ENCODE data around the gene NKD2.
"Not testable (repeated sequence)": the region's sequence is repeated elsewhere in the genome, so short reads cannot be mapped to it uniquely, and the experiment has no call there.

NKD2 gene

GRCh38 chr5:979100-979817 lies 29.3 kb upstream of the NKD2 start:
- no peak for DNase-seq

DNA sequence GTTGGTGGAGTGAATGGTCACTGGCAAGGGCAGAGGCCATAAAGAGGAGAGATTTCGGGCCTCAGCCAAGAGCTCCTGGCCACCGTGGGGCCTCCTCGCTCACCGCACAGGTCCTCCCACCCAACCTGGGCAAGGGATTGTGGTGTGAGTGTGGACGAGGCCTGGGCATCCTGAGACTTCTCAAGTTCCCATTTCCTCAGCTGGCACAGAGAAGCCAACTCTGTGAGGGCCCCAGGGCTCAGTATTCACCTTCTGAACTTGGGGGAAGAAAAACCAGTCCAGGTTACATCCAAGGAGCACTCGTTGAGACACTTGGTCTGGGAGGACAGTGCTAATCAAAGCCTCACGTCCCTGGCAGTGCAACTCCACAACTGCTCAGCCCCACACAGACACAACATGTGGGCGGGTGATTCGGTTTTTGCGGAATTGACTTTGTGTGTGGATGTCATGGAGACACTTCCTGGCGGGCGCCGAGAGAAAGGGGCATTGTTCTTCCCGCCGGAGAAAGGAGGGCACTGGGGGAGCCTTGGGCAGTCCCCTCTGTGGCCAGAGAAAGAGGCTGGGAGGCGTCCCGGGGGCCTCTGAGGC lies 28.5 kb upstream of the NKD2 start:
- DNase-seq: no peak

GRCh38 chr5:980966-981365 lies 27.6 kb upstream of the NKD2 start:
- no peak for DNase-seq

- DNase-seq: no peak
Observed at GRCh38 chr5:981456-981855, 27.1 kb upstream of the NKD2 start.

GRCh38 chr5:982377-983237 lies 26.0 kb upstream of the NKD2 start:
- no peak for DNase-seq

- DNase-seq: no peak
Observed at GRCh38 chr5:983238-983524, 25.4 kb upstream of the NKD2 start.

GRCh38 chr5:983568-983967 lies 25.0 kb upstream of the NKD2 start:
- DNase-seq: no peak

DNA sequence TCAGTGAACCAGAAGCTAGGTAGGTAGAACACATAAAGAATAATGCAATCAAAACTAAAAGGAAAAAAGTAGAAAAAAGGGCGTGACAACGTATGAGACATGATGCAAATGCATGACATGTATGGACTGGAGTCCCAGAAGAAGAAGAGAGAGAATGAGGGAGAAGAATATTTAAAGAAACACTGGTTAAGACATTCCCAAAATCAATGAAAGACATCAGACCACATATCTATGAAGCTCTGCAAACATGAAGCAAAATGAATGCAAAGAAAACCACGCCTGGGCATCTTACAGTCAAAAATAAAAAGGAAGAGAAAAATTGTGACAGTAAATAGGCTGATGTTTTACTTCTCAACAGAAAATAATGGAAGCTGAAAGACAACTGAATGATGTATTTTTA lies 23.8 kb upstream of the NKD2 start:
- DNase-seq: no peak

GRCh38 chr5:987761-988160 lies 20.8 kb upstream of the NKD2 start:
- DNase-seq: no peak

- DNase-seq: no peak
Observed at GRCh38 chr5:988322-988721, 20.3 kb upstream of the NKD2 start.

DNA sequence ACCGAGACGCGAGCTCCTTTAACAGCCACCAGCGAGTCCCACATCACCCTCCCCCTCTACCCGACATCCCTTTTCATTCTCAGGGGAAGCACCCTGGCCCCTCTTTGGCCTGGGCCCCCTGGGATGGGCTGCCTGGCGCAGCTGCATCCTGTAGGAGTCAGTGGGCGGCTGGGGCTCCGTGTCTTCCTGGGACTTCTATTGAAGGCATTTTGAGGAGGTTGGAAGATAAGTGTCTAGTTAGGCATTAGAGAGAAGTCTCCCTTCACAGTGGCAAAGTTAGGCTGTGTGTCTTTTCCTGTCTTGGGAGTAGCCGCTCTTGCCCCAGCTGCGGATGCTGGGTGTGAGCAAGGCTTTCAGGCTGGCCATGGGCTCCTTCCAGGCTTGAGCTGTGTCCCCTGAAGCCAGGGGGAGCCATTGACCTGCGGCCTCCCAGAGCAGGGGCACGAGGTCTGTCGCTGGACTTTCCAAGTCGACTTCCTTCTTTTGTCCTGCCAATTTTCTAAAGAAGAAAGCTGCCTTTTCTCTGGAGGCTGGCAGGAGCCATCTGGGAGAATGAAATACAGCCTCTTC lies 18.6 kb upstream of the NKD2 start:
- DNase-seq: no peak

- no peak for DNase-seq
Observed at GRCh38 chr5:991472-992267, 16.9 kb upstream of the NKD2 start.

- no peak for DNase-seq
Observed at GRCh38 chr5:994272-994607, 14.4 kb upstream of the NKD2 start.

DNA sequence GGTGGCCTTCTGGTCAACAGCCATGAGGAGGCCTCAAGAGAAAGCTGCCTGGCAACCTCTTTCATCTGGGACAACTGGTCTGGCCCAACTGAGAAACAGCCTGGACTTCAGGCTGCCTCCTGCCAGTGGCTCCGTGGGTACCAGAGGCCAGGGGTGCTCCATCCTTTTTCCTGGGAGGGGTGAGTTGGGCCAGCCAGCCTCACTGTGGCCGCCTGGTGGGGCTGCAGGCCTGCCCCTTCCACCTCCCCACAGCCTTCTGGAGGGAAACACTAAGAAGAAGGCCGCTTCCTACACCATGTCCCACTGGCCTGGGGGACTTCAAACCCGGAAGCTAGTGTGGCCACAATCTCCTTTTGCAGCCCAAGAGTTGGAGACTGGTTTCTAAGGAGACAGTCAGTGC lies 13.8 kb upstream of the NKD2 start:
- no peak for DNase-seq

- no peak for DNase-seq
Observed at GRCh38 chr5:995318-995717, 13.3 kb upstream of the NKD2 start.

- DNase-seq: no peak
Observed at GRCh38 chr5:997001-997474, 11.6 kb upstream of the NKD2 start.

- DNase-seq: no peak
Observed at GRCh38 chr5:997711-998110, 10.9 kb upstream of the NKD2 start.

GRCh38 chr5:998246-999031 lies 10.2 kb upstream of the NKD2 start:
- no peak for DNase-seq

DNA sequence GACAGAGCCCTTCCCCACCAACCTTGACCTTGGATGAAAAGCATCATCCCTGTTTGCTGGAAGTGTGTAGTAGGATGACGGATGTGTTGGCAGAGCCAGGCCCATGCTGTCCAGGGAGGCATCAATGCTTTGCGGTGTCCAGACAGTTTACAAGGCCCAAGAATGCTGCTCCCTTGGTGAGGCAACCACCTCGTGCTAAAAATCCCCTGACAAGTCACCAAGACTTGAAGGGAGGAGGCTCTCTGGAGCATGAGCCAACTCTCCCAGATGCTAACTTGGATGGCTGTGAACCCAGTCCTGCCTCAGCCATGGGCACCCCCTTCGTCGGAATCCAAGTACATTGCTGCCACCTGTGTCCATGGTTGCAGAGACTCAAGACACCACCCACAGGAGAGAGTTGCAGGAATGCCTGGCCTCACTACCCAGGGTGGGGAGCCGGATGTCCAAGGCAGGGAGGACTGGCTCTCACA lies 9.5 kb upstream of the NKD2 start:
- DNase-seq: no peak

- DNase-seq: no peak
Observed at GRCh38 chr5:999724-1000123, 8.9 kb upstream of the NKD2 start.

- DNase-seq: no peak
Observed at GRCh38 chr5:1000329-1000728, 8.3 kb upstream of the NKD2 start.

DNA sequence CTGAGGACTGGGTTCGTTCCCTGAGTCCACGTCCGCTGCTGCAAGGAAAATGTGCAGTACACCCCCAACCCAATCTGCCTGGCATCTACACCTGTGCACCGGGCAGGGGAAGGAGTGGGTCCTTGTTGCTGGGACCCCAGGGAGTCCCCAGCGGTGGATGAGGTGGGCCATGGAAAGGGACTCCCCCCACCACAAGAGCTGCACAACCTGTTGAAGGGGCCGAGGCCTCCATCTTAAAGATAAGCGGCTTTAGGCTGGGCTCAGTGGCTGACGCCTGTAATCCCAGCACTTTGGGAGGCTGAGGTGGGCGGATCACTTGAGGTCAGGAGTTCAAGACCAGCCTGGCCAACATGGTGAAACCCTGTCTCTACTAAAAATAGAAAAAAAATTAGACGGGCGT lies 7.8 kb upstream of the NKD2 start:
- not testable (repeated sequence) for DNase-seq

Data from activated effector memory CD4-positive, alpha-beta T cell treated with Interleukin-2 at 50 U/mL for 16 hours (primary cell).